Coronary artery (tissue), 2 donors: ENCODE measurements around the gene MIDN.
A peak's percentile ranks its signal among the peaks of the same experiment; 100 is the strongest.

Experiments
- DNase-seq: peaks from one replicate; pipeline ENCODE4 v3.0.0-alpha.2; 2017; ENCODE audit warnings: low spot score
- H3K27ac ChIP-seq, 2 donors: fragments of 200-600 bp; sonication (generic); one replicate each; pipeline ENCODE4 v1.5.1; 2016 to 2019
- H3K4me3 ChIP-seq: fragments of 200-600 bp; sonication (generic); 2 replicates; pipeline ENCODE4 v1.5.1; 2016; ENCODE audit warnings: mild to moderate bottlenecking, moderate library complexity
- CTCF ChIP-seq: fragments of 200-600 bp; sonication (generic); IDR thresholded peaks from one replicate; pipeline ENCODE4 v1.5.1; 2019; ENCODE audit warnings: antibody characterized with exemption

MIDN gene

GRCh38 chr19:1271528-1272422 is 23.4 kb downstream of the MIDN start:
- no peak for TF ChIP-seq CTCF
- H3K4me3 ChIP-seq: peak overlapping the region; percentile 92
- peak overlapping the region; percentile 99 to 100 for H3K27ac ChIP-seq
- DNase-seq: no peak

DNA sequence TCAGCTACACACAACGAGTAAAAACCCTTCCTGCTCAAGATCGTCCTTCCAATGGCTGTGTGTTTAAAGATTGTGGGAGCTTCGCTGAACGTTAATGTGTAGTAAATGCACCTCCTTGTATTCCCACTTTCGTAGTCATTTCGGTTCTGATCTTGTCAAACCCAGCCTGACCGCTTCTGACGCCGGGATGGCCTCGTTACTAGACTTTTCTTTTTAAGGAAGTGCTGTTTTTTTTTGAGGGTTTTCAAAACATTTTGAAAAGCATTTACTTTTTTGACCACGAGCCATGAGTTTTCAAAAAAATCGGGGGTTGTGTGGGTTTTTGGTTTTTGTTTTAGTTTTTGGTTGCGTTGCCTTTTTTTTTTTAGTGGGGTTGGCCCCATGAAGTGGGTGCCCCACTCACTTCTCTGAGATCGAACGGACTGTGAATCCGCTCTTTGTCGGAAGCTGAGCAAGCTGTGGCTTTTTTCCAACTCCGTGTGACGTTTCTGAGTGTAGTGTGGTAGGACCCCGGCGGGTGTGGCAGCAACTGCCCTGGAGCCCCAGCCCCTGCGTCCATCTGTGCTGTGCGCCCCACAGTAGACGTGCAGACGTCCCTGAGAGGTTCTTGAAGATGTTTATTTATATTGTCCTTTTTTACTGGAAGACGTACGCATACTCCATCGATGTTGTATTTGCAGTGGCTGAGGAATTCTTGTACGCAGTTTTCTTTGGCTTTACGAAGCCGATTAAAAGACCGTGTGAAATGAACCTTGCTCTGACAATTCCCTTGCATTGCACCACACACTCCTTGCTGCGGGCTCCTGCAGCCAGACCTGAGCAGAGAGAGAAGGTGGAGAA is 24.3 kb downstream of the MIDN start:
- peak overlapping the region; percentile 92 for H3K4me3 ChIP-seq

GRCh38 chr19:1273263-1274041 is 25.1 kb downstream of the MIDN start:
- DNase-seq: no peak
- Histone ChIP-seq H3K4me3 (peak overlapping the region; percentile 33), H3K27ac (peak overlapping the region in 1 of 2 donors; percentile 23)
- no peak for TF ChIP-seq CTCF

More for the DNA sequence above, 24.3 kb downstream of the MIDN start:
- no peak for TF ChIP-seq CTCF
- peak overlapping the region; percentile 99 to 100 for H3K27ac ChIP-seq
- no peak for DNase-seq

DNA sequence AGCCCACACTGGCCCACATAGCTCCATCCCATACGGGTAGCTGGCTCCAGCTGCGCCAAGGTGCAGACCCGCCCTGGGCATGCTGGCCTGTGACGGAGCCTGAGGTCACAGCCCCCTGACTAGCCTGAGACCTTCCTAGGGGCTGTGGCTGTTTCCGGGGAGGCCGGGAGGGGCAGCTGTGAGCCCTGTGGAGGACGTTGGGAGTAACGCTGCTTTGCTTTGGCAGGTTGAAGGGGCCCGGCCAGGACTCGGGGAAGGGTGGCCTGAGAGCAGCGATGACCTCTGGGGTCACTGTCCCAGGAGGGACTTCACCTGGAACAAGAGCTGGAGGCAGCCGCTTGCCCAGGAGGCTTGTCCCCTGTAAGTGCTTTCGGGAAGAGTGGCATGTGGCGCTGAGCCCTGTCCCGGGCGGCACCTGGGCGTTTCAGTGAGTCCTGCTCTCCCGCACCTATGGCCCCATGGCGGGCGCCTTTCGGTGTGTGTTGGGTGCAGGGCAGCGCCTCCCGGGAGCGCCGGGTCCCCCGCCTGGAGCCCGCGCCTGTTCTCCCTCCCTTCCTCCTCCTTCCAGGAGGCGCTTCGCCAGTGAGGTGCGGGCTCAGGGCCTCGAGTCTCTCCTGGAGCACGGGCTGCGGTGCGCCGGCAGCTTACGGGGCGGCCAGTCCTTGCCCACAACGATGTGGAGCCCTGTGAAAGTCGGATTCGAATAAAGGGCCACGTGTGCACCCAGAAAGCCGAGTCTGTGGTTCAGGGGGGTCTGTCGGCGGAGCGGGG is 25.9 kb downstream of the MIDN start:
- DNase-seq: no peak
- TF ChIP-seq CTCF: no peak
- H3K27ac ChIP-seq: peak overlapping the region; percentile 92 to 97
- H3K4me3 ChIP-seq: peak overlapping the region; percentile 83

DNA sequence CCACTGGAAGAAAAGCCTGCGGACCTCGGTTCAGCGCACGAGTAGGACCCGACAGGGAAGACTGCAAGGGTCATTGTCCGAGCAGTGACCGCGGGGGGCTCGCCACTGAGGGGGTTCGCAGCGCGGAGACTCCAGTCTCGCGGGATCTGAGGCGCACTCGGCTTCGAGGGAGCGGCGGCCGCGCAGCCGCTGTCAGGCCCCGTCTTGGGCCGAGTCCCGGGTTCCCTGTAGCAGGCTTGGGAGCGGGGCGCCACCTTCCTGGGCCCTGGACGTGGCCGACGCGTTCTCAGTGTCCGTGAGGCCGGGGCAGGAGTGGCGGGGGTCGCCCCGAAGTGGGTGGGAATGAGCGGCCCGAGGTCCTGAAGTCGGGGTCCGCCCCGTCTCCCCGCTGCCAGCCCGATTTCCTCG is 26.5 kb downstream of the MIDN start:
- peak; percentile 82 for DNase-seq
- H3K27ac ChIP-seq: peak overlapping the region; percentile 92 to 97
- H3K4me3 ChIP-seq: peak overlapping the region; percentile 83
- no peak for TF ChIP-seq CTCF
